Heart left ventricle (tissue), 16 donors: Measurements from ENCODE around the gene SOBP. TPM values are rescaled to one million over a fixed set of nuclear protein-coding genes. Genes with fewer than 3 reads are reported as not detected.

Experiments
- ATAC-seq, 4 donors: fragments of 200-7000 bp; cut with Tn5 transposase; one replicate each; pipeline ENCODE4 v1.9.1; 2020 to 2022; ENCODE audit warnings: moderate library complexity in 4 of 4, mild to moderate bottlenecking in 3 of 4, moderate number of reproducible peaks in 1 of 4
- DNase-seq, 5 donors: peaks; one replicate each; pipeline ENCODE4 v3.0.0-alpha.2; 2020
- H3K27ac ChIP-seq, 12 donors: fragments of 200-600 bp; sonication (generic) in 4 of 12; one replicate each; pipeline versions ENCODE4 v1.5.0 to v1.8.0; 2016 to 2022; ENCODE audit warnings: mild to moderate bottlenecking in 2 of 12
- H3K27me3 ChIP-seq, 9 donors: fragments of 200-600 bp; sonication (generic) in 2 of 9; one replicate each; pipeline versions ENCODE4 v1.5.1 to v1.8.0; 2016 to 2022; ENCODE audit warnings: mild to moderate bottlenecking in 3 of 9
- H3K36me3 ChIP-seq, 9 donors: fragments of 200-600 bp; sonication (generic) in 2 of 9; one replicate each; pipeline versions ENCODE4 v1.5.0 to v1.8.0; 2018 to 2022; ENCODE audit warnings: mild to moderate bottlenecking in 2 of 9
- H3K4me1 ChIP-seq, 12 donors: fragments of 200-600 bp; sonication (generic) in 4 of 12; one replicate each; pipeline versions ENCODE4 v1.5.0 to v1.8.0; 2016 to 2022; ENCODE audit warnings: mild to moderate bottlenecking in 3 of 12
- H3K4me3 ChIP-seq, 12 donors: fragments of 200-600 bp; sonication (generic) in 4 of 12; one replicate each; pipeline versions ENCODE4 v1.5.0 to v1.8.0; 2017 to 2022; ENCODE audit warnings: mild to moderate bottlenecking in 9 of 12, moderate library complexity in 4 of 12
- H3K9me3 ChIP-seq, 12 donors: fragments of 200-600 bp; sonication (generic) in 4 of 12; one replicate each; pipeline versions ENCODE4 v1.5.0 to v1.8.0; 2016 to 2022; ENCODE audit warnings: mild to moderate bottlenecking in 1 of 12
- POLR2A ChIP-seq, 2 donors: fragments of 450-650 bp; IDR thresholded peaks; one replicate each; pipeline ENCODE4 v1.6.1; 2017; ENCODE audit warnings: antibody characterized with exemption in 2 of 2, mild to moderate bottlenecking in 2 of 2, moderate library complexity in 2 of 2
- WGBS, 4 donors: extraction: QIAGEN DNeasy Blood & Tissue Kit in 2 of 4; methylation state at CpG; one replicate each; pipeline versions ENCODE4 v1.1.5 to v1.1.7; 2013 to 2018; 5-methylcytosine and 5-hydroxymethylcytosine counted together
- intact Hi-C, 10 donors: fragments of 100-400 bp; cut with DNase I; formaldehyde crosslinking; loops; one replicate each; pipeline versions ENCODE4 v1.11.1 to v1.14.2; 2022
- polyA plus RNA-seq, 2 donors: library from polyadenylated mRNA; stranded (reverse); fragments of 200-250 nt; gene quantifications; one replicate each; pipeline ENCODE4 v1.2.3, GENCODE V29; 2013
- total RNA-seq, 9 donors: library from RNA; depleted of rRNA in 2 of 9; stranded (reverse); fragments of >200 nt in 2 of 9; fragmentation: NEBNext Ultra II Directional in 3 of 9; extraction: Animal tissue kit (Norgen Biotek cat#: 25700) in 3 of 9; gene quantifications; one replicate each; pipeline versions ENCODE4 v1.1.0 to v1.2.4, GENCODE V29; 2016 to 2023
- TF ChIP-seq, protein P1 (sequence below), 12 donors: fragments of 200-600 bp; sonication (generic) in 4 of 12; IDR thresholded peaks; one replicate each; pipeline versions ENCODE4 v1.5.0 to v1.8.0; 2018 to 2022; ENCODE audit warnings: antibody characterized with exemption in 12 of 12, mild to moderate bottlenecking in 5 of 12
- donor health status: ischemic (EF 13 %, LVEDD 7.1; RV severe dilation, severe dysfunction).
- donor health status: healthy with polysubstance abuse.
- donor health status: DM: no; HTN: yes; CAD: no.
- donor health status: DM: no; HTN: no; CAD: no.
- donor health status: ischemic (EF 25% LVEDD 6.9; RV normal size, moderate dysfunction).
- donor health status: ischemic (EF 25% LVEDD 5.7; RV mildly dilated, moderate dysfunction).
- donor health status: healthy.
- donor health status: DM: yes; HTN: yes; CAD: no.
- donor health status: ischemic (EF 35%, LVEDD 5.7; RV mildly dilated, moderate dysfunction).
- donor health status: nonischemic (EF 11% LVEDD 7.7; RV severe dilation, severe dysfunction).
- donor health status: DM: yes; HTN: yes; CAD: no.
- donor health status: PGD.
- donor health status: ischemic (EF 29% LVEDD 5.4; RV normal size, mild dysfunction).
- donor health status: nonischemic (EF 23%, LVEDD 6.1; RV moderate dilation, normal function).

The SOBP gene
- total and polyA plus RNA-seq, 11 donors: 10.6 to 24.9 (median 16.4) TPM

DNA sequence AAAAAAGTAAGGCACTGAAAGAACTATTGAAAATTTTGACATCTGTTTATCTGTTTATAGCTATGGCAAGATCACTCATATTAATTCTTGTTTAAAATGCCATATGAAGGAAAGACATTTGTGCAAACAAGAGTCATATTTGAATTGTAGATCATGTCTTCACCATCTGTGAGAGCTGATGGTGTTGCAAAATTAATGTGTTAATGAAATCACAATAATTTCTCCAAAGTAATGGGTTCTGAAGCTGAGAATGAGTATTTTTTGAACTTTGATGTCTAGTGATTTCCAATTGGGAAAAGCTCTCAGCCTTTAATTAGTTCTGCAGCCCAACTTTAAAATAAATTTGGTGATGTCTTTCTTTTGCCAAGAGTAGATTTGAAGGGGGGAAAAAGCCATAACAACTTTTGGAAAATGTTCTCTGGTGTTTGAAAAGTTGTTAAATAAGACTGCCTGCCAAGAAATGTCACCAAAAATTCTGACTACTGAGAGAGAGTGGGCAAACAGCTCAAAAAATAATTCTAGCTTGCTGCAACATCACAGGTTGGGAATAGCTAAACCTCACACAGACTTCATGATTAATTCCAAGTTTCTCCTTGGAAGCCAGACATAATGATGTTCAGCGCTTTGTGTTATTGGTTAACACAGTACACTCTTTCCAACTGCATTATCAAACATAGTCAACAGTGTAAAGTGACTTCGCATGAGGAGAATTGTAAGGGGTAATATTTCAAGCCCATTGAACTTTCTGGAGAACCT is 142.6 kb downstream of the SOBP start:
- Histone ChIP-seq H3K4me3 (no peak overlapping the region), H3K4me1 (peaks cover 0 to 24% (median 0%) of the 10 kb centered on the region in 12 donors), H3K9me3 (no peaks in the 10 kb centered on the region), H3K36me3 (peaks cover 0 to 15% (median 3%) of the 10 kb centered on the region in 9 donors), H3K27ac (no peak overlapping the region), H3K27me3 (peaks cover 0 to 44% (median 0%) of the 10 kb centered on the region in 9 donors)
- intact Hi-C loops: no loop called here
- WGBS, 4 donors: 83 to 88% (median 87%) methylated on average over 2 of the region's 2 CpGs
- no peak for TF ChIP-seq POLR2A (IDR thresholded peaks at IDR 0.05)
- TF ChIP-seq, protein P1, sequence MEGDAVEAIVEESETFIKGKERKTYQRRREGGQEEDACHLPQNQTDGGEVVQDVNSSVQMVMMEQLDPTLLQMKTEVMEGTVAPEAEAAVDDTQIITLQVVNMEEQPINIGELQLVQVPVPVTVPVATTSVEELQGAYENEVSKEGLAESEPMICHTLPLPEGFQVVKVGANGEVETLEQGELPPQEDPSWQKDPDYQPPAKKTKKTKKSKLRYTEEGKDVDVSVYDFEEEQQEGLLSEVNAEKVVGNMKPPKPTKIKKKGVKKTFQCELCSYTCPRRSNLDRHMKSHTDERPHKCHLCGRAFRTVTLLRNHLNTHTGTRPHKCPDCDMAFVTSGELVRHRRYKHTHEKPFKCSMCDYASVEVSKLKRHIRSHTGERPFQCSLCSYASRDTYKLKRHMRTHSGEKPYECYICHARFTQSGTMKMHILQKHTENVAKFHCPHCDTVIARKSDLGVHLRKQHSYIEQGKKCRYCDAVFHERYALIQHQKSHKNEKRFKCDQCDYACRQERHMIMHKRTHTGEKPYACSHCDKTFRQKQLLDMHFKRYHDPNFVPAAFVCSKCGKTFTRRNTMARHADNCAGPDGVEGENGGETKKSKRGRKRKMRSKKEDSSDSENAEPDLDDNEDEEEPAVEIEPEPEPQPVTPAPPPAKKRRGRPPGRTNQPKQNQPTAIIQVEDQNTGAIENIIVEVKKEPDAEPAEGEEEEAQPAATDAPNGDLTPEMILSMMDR (IDR thresholded peaks at IDR 0.05): no peak
- ATAC-seq: no peak
- DNase-seq: no peak

DNA sequence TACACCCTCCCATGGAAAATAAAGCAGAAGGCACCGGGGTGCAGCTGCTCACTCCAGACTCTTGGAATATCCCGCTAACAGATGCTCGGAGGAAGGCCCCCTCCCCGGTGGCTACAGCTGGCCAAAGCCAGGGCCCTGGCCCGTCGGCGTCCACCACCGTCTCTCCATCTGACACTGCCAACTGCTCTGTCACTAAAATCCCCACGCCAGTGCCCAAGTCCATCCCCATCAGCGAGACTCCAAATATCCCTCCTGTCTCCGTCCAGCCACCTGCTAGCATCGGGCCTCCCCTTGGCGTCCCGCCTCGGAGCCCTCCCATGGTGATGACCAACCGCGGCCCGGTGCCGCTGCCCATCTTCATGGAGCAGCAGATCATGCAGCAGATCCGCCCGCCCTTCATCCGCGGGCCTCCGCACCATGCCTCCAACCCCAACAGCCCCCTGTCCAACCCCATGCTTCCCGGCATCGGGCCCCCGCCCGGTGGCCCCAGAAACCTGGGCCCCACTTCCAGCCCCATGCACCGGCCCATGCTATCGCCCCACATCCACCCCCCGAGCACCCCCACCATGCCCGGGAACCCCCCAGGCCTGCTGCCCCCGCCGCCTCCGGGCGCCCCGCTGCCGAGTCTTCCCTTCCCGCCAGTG is 143.9 kb downstream of the SOBP start:
- TF ChIP-seq POLR2A (IDR thresholded peaks at IDR 0.05): no peak
- TF ChIP-seq, protein P1 (IDR thresholded peaks at IDR 0.05): no peak
- Histone ChIP-seq H3K9me3 (no peaks in the 10 kb centered on the region), H3K4me3 (no peak overlapping the region), H3K27me3 (peaks cover 0 to 44% (median 0%) of the 10 kb centered on the region in 9 donors), H3K4me1 (peaks cover 0 to 24% (median 0%) of the 10 kb centered on the region in 12 donors), H3K36me3 (peaks cover 0 to 17% (median 3%) of the 10 kb centered on the region in 9 donors), H3K27ac (peak overlapping the region in 3 of 12 donors; percentile 7 to 36 (median 13))
- 76 to 90% (median 81%) methylated on average over 32 to 39 of the region's 39 CpGs for WGBS, 4 donors
- ATAC-seq (peak; percentile 53 to 71 (median 56)), DNase-seq (peak in 2 of 5 donors; percentile 36 to 51)
- intact Hi-C loops: no loop called here

GRCh38 chr6:107634324-107635056 is 144.6 kb downstream of the SOBP start:
- intact Hi-C loops: no loop called here

More at GRCh38 chr6:107634324-107635056, 144.6 kb downstream of the SOBP start:
- H3K36me3 ChIP-seq: peaks cover 0 to 17% (median 3%) of the 10 kb centered on the region in 9 donors
- peak; percentile 32 to 66 (median 54) for ATAC-seq
- peak in 4 of 5 donors; percentile 39 to 63 (median 52) for DNase-seq
- H3K4me3 ChIP-seq: peak overlapping the region in 6 of 12 donors; percentile 8 to 41 (median 34)
- peaks cover 0 to 22% (median 0%) of the 10 kb centered on the region in 12 donors for H3K4me1 ChIP-seq
- TF ChIP-seq, protein P1 (IDR thresholded peaks at IDR 0.05): no peak
- TF ChIP-seq POLR2A (IDR thresholded peaks at IDR 0.05): no peak
- no peaks in the 10 kb centered on the region for H3K9me3 ChIP-seq
- H3K27me3 ChIP-seq: peaks cover 0 to 44% (median 0%) of the 10 kb centered on the region in 9 donors
- peak overlapping the region in 1 of 12 donors; percentile 13 for H3K27ac ChIP-seq
- 31 to 38% (median 34%) methylated on average over 48 to 101 of the region's 101 CpGs for WGBS, 4 donors
